ENCODE results near the gene RAB13.

Gene RAB13

DNA sequence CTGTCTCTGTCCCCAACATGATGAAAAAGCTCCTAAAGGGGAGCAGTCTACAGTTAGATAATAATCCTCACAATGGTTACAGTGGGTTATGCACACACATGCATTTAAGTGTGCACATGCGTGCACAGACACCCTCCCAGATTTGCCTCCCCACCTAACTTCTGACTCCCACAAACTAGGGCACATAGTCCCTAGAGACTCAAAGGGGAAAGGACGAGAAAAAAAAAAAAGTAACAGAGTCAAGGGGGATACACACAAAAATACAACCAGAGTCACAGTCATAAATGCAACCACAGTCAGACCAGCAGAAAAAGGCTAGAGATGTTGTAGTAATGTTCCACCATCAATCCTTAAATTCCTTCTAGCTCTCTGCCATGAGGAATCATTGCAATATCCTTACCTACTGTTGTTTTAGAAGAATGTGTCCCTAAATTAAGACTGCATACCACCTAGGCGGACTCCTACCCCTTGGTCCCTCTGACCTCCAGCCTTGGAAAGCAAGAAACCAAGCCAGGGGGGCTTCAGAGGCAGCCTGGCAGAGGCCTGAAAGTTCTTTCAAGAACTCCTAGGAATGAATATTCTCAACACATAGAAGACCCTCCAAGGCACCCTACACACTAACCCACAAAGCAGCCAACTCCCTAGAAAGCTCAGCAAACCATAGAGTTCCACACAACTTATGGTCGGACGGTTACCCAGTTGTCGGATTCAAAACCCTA is 29.0 kb downstream of the RAB13 start:
- no peak for TF ChIP-seq ZNF274 (IDR thresholded peaks at IDR 0.05; ENCODE audit: low read depth, low read length)
- H3K4me3 ChIP-seq (ENCODE audit: low read length): peak overlapping the region; percentile 82

- no peak for TF ChIP-seq ZNF274 (IDR thresholded peaks at IDR 0.05; ENCODE audit: low read depth, low read length)
- no peak overlapping the region for H3K4me3 ChIP-seq (ENCODE audit: low read length)
Measured at GRCh38 chr1:153954826-153955225, 31.3 kb downstream of the RAB13 start.

- H3K4me3 ChIP-seq (ENCODE audit: low read length): no peak overlapping the region
- no peak for TF ChIP-seq ZNF274 (IDR thresholded peaks at IDR 0.05; ENCODE audit: low read depth, low read length)
Measured at GRCh38 chr1:153953859-153954365, 32.2 kb downstream of the RAB13 start.

DNA sequence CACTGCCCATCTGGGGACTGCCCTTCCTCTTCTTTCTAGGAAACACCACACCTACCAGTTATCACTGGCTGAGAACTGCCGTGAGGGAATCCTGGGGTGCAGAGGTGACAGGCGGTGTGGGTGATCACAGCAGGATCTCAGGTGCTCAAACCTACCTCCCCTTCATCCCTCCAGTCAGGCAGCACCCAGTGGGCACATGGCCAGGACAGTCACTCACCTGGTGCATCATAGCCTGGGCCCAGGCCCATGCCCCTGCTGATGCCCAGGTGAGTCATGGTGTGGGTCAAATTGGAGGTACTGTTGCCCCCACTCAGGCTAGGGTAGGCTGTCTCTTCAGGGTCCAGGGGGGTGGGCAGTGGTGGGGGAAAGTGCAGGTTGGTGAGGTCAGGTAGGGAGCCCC is 34.3 kb downstream of the RAB13 start:
- no peak overlapping the region for H3K4me3 ChIP-seq (ENCODE audit: low read length)
- TF ChIP-seq ZNF274 (IDR thresholded peaks at IDR 0.05; ENCODE audit: low read depth, low read length): no peak

DNA sequence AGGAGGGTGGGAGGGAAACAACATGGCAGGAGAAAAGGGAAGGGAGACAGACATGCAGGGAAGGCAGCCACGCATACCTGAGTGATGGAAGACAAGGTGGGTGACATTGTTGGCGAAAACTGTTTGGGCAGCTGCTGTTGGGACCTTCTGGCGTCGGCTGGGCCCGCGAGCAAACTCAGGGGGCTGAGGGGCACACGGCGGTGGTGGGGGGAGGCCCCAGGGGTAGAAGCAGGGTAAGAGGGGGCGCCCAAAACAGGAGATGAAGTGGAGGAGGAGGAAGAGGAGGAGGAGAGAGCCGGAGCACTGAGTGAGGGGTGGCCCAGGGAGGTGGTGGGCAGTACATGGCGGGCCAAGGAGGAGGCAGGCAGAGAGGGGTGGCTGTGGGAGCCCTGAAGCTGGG is 35.0 kb downstream of the RAB13 start:
- no peak overlapping the region for H3K4me3 ChIP-seq (ENCODE audit: low read length)
- TF ChIP-seq ZNF274 (IDR thresholded peaks at IDR 0.05; ENCODE audit: low read depth, low read length): no peak

DNA sequence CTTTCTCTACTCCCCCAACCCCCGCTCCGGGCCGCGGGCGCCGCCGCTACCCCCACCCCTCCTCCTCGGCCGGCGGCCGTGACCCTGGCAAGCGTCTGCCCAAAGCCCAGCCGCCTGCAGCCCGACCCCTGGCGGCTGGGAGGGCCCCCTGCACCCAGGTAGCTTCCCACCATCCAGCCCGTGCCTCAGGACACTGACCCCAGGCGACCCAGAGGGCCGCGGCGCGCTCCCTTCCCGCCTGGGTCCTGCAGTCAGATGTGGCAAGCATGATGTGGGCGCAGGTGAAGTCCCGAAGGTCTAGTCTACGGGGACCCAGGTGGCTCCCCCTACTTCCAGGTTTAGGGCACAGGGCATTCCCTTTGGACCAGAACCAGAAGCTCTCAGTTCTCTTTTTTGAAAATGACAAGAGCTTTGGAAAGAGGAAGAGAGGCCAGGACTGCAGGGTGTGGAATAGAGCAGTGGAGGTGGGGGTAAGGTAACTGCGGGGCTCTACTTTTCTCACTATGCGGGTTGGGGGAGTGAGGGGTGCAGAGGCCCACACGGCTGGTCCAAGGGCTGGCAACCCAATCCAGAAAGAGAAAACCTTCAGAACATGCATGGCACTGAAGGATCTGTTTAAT is 39.4 kb downstream of the RAB13 start, which contains the start of gene DENND4B:
DENND4B (minus strand) TSS at position 97 of the 620 bp plus-strand sequence. CDS start 2,344 bp downstream, outside the sequence.
- peak within 1 kb of the TSS; percentile 69 for H3K4me3 ChIP-seq (ENCODE audit: low read length)
- no peak for TF ChIP-seq ZNF274 (IDR thresholded peaks at IDR 0.05; ENCODE audit: low read depth, low read length)

DNA sequence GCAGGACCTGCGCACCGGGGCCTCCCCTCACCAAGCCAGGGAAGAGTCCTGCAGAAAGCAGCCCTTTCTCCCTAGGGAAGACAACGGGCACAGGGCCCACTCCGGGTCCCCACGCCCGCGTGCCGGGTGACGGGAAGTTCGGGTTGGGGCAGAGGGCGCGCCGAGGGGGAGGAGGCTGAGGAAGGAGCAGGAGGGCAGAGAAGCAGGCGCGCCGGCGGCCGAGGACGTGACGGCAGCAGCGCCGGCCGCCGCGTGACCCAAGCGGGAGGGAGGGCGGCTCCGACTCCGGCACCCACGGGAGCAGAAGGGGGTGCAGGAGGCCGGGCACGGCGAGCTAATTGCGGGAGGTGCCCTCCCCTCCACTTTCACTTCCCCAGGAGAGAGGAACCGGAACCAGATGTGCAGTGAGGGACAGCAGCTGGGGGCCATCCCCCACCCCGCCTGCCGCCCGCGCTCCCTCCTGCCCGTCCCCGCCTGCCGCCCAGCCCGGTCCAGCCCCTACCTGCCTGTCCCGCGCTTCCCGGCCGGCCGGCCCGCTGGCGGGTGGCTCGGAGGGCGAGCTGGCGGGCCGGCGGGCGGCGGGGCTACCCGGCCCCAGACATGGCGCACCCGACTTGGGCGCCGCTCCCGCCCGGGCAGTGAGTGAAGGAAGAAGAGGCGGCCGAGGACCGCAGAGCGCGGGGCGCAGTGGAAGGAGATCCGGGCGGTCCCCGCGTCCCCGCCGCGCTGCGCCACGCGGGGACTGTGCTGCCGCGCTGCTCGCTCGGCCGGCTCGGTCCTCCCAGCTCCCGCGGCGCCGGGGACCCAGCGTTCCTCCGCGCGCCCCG is 40.1 kb downstream of the RAB13 start:
- H3K4me3 ChIP-seq (ENCODE audit: low read length): peak overlapping the region; percentile 69
- no peak for TF ChIP-seq ZNF274 (IDR thresholded peaks at IDR 0.05; ENCODE audit: low read depth, low read length)

DNA sequence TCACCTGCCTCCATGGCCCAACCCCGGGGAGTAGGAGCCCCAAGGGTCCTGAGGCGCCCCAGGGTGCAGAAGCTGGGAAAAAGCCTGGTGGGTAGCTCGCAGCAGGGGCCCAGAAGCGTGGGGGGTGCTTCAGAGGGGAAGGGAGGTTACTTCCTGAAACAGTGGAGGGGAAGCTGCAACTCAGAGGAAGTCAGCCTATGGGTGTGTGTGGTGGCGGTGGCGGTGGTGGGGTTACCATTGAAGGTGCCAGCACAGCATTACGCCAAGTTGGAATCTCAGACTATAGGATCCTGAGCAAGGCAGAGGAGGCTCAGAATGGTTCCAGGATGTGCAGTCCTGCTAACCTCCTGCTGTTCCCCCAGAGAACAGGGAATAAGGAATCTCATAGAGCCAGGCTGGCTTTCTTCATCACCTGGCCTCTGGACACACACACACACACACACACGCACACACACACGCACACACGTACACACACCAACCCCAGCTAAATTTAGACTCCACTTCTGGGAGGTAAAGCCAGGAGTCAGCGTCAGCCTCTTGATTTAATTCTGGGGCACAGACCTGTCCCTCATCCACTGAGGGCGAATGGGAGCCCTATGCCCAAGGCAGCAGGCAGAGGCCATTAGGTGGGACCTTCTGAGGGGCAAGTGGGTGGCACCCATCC is 40.9 kb downstream of the RAB13 start:
- no peak for TF ChIP-seq ZNF274 (IDR thresholded peaks at IDR 0.05; ENCODE audit: low read depth, low read length)

GRCh38 chr1:153944827-153945117 is 41.4 kb downstream of the RAB13 start:
- TF ChIP-seq ZNF274 (IDR thresholded peaks at IDR 0.05; ENCODE audit: low read depth, low read length): no peak
- H3K4me3 ChIP-seq (ENCODE audit: low read length): peak overlapping the region; percentile 69; the same call in 1 of the 2 replicates

More for the DNA sequence above, 40.9 kb downstream of the RAB13 start:
- peak overlapping the region; percentile 69 for H3K4me3 ChIP-seq (ENCODE audit: low read length)

DNA sequence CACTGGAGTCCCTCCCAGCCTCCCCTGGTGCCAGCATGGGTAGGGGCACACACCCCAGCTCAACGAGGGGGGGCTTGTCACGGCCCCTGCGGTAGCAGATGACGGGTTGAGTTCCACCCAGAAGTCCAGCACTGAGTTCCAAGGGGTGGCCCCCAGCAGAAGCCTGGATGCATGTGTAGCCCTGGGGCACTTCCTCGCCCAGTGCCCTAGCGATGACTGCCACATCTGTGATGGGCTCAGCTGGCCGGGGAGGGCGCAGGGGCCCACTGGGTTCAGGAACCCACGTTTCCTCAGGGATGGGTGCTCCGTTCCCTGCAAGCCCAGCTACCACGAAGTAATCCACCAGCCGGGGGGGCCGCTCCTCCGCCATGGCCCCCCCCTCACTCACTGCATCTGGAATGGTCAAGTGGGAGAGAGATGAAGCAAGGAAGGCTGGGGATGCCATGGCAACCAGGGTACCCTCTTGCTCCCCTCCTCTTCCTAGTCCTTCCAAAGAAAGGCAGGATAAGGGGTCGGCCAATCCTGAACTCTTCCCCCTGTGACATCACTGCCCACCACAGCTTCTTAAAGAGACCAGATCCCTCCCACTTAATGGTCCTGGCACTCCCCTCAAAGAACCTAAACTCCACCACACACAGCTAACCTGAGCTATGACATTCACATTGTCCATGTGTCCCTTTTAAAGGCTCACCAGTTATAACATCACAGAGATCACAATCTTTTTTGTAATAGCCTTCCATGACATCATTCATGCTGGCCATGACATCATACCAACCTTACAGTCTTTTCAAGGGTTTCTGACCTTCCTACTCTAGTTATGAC is 41.9 kb downstream of the RAB13 start:
- peak overlapping the region; percentile 69; the same call in 1 of the 2 replicates for H3K4me3 ChIP-seq (ENCODE audit: low read length)

GRCh38 chr1:153942766-153943549 is 43.2 kb downstream of the RAB13 start:
- no peak overlapping the region for H3K4me3 ChIP-seq (ENCODE audit: low read length)
- TF ChIP-seq ZNF274 (IDR thresholded peaks at IDR 0.05; ENCODE audit: low read depth, low read length): no peak

More for the DNA sequence above, 41.9 kb downstream of the RAB13 start:
- no peak for TF ChIP-seq ZNF274 (IDR thresholded peaks at IDR 0.05; ENCODE audit: low read depth, low read length)

Data from GM08714 (cell line).